HG03342 (cell line): ENCODE data around the gene PIPOX.

Experiments used
- ATAC-seq: cut with Tn5 transposase; IDR thresholded peaks from one replicate; pipeline ENCODE4 v1.9.1; 2021; ENCODE audit warnings: mild to moderate bottlenecking, moderate library complexity; ENCODE audit not compliant: unreplicated experiment

Gene PIPOX

GRCh38 chr17:29095439-29095838, 52.5 kb downstream of the PIPOX start:
- ATAC-seq, result no peak

- no peak for ATAC-seq
Observed at GRCh38 chr17:29096094-29096493, 53.2 kb downstream of the PIPOX start.

DNA sequence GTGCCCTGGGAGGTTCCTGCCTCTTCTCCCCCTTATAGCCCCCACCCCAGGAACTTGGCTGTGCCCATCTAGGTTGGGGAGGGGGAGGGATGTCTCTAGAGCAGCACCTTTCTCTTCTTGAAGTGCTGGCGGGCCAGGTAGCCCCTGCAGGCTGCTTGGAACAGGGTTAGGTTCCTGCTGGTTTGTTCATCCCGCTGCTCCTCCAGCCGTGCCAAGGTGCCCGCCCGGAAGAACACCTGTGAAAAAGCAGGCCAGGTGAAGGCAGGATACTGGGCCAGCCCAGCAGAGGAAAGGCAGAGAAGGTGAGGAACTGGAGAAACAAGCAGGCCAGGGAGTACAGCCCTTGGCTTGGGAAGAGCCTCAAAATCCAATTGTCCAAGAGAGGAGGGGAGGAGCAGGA, 56.6 kb downstream of the PIPOX start:
- no peak for ATAC-seq

- ATAC-seq, result no peak
Observed at GRCh38 chr17:29100296-29100695, 57.4 kb downstream of the PIPOX start.

- ATAC-seq, result no peak
Observed at GRCh38 chr17:29102046-29102445, 59.1 kb downstream of the PIPOX start.

DNA sequence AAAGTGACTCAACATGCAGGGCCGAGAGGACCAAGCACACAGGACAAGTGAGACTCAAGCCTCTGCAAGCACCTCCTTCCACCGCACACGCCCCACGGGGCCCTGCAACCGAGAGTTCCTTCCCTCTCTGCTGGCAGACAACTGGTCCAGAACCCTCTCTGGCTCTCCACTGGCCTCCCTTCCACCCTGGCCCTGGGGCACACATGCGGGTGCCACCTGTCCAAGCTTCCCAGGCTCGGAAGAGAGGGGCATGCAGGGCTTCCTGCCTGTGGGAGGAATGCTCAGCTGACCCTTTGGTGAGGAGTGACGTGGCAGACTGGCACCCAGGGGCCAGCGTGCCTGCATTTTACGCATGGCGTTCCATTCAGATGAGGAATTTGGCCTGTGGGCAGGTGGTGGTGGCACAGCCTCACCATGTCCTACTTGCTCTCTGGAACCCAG, 59.8 kb downstream of the PIPOX start:
- ATAC-seq, result no peak

- no peak for ATAC-seq
Observed at GRCh38 chr17:29103341-29103740, 60.4 kb downstream of the PIPOX start.
